OCI-LY7 (cell line): ENCODE data around the gene RBM22.

ENCODE experiments used
- CTCF ChIP-seq: fragments of 200-600 bp; sonication (generic); conservative IDR thresholded peaks from 2 replicates; pipeline ENCODE4 v1.5.1; 2014; ENCODE audit warnings: mild to moderate bottlenecking, antibody characterized with exemption, low read length, moderate library complexity, mixed read lengths
- EZH2phosphoT487 ChIP-seq: fragments of 200-600 bp; sonication (generic); IDR thresholded peaks from 2 replicates; pipeline ENCODE4 v1.6.1; 2018; ENCODE audit warnings: low read depth, borderline replicate concordance, mild to moderate bottlenecking, mixed run types, antibody characterized with exemption, low read length, moderate library complexity, mixed read lengths

GRCh38 chr5:150647275-150648251 lies 53.3 kb downstream of the RBM22 start:
- no peak for TF ChIP-seq CTCF
- TF ChIP-seq EZH2phosphoT487, result no peak
